LNCAP (cell line): Measurements from ENCODE around the gene INTU.

Source experiments
- TF ChIP-seq, protein P1 (sequence below): fragments of 450-650 bp; IDR thresholded peaks from 2 replicates; pipeline ENCODE4 v1.5.1; 2017; ENCODE audit warnings: mild to moderate bottlenecking

INTU gene

DNA sequence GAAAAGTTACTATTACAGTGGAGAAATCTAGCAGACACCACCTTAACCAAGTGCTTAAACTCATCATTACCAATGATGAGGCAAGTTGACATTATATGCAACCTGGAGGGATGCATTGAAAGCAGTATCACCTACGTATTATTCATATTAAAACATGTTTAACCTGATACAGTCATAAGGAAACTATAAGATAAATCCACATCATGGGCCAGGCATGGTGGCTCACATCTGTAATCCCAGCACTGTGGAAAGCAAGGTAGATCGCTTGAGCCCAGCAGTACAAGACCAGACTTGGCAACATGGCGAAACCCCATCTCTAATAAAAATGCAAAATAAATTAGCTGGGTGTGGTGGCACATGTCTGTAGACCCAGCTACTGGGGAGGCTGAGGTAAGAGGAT lies 22.3 kb upstream of the INTU start:
- TF ChIP-seq, protein P1, sequence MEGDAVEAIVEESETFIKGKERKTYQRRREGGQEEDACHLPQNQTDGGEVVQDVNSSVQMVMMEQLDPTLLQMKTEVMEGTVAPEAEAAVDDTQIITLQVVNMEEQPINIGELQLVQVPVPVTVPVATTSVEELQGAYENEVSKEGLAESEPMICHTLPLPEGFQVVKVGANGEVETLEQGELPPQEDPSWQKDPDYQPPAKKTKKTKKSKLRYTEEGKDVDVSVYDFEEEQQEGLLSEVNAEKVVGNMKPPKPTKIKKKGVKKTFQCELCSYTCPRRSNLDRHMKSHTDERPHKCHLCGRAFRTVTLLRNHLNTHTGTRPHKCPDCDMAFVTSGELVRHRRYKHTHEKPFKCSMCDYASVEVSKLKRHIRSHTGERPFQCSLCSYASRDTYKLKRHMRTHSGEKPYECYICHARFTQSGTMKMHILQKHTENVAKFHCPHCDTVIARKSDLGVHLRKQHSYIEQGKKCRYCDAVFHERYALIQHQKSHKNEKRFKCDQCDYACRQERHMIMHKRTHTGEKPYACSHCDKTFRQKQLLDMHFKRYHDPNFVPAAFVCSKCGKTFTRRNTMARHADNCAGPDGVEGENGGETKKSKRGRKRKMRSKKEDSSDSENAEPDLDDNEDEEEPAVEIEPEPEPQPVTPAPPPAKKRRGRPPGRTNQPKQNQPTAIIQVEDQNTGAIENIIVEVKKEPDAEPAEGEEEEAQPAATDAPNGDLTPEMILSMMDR: no peak

DNA sequence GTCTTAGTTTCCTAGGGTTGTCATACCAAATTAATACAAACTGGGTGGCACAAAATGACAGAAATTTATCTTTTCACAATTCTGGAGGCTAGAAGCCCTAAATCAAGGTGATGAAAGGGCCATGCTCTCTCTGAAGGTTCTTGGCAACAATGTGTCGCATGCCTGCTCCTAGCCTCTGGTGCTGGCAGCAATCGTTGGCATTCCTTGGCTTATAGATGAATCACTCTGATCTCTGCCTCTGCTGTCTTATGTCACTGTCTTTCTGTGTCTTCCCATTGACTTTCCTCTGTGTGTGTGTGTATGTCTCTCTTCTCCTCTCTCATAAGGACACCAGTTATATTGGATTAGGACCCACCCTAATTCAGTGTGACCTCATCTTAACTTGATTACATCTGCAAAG lies 15.9 kb upstream of the INTU start:
- TF ChIP-seq, protein P1: no peak

DNA sequence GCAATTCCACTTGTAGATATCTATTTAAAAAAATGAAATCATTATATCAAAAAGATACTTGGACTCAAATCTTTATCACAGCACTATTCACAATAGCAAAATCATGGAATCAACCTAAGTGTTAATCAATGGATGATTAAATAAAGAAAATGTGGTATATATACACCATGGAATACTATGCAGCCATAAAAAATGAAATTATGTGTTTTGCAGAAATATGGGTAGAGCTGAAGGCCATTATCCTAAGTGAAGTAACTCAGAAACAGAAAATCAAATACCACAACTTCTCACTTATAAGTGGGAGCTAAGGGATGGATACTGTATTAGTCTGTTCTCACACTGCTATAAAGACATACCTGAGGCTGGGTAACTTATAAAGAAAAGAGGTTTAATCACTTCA lies 14.3 kb upstream of the INTU start:
- TF ChIP-seq, protein P1: no peak

DNA sequence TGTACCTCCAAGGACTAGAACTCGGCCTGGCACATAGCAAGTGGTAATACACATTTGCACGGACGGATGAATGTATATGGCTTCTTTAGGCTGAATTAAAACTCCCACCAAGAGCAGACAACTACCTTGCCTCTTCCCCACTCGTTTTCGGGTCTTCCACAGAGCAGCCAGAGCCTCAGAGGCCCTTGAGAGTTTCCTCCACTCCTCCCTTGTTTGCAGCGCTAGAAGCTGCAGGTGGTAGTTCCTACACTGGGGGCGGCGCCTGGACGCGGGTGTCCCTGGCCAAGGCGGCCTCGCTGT lies 10.2 kb upstream of the INTU start:
- TF ChIP-seq, protein P1: no peak

DNA sequence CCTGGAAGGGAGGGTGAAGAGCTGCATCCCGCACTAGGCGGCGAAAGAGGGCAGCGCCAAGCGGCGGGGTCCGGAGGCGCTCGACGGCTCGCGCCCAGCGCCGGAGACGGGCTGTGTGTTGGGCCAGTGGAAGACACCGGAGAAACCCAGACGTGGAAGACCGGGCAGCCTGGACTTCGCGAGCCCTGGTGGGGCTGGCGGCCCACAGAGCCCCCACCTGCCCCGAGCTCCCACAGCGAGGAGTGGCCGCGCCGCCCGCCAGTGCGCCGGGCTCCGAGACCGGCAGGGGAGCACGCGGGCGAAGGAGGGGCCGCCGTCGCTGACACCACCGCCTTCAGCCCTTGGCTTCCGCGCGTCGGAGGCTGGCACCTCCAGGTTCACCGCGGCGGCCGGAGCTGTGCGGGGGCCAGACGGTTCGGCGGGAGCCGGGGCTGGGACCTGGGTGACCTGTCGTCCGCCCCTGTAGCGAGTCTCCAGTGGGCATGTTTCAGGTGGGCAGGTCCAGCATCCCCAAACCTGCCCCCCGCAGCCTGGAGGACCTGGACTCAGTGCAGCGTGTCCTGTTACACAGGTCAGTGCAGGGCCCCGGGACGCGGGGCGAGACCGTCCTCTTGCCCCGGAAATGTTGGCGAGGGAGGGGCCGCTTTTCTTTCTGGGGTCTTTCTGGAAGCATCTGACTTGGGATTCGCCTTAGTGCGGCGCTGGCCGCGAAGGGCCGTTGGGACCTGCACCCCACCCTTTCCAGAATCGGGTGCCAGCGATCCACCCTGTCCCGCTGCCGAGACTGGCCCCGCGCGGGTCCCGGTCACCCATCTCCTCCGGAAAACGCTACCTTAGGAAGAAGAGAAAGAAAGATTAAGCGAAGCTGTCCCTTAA lies 9.6 kb upstream of the INTU start:
- TF ChIP-seq, protein P1: no peak

DNA sequence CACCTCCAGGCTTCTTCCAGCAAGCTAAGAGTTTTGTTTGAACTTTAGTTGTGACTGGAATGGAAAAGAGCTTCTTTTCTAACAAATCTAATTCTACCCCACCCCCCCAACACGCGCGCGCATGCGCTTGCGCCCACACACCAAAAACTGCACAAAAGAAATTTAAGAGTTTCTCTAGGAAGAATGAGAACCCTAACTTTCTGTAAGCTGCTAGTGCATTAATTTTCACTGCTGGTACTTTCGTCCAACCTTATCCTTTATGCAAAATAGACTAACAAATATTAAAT lies 9.0 kb upstream of the INTU start:
- TF ChIP-seq, protein P1: no peak

DNA sequence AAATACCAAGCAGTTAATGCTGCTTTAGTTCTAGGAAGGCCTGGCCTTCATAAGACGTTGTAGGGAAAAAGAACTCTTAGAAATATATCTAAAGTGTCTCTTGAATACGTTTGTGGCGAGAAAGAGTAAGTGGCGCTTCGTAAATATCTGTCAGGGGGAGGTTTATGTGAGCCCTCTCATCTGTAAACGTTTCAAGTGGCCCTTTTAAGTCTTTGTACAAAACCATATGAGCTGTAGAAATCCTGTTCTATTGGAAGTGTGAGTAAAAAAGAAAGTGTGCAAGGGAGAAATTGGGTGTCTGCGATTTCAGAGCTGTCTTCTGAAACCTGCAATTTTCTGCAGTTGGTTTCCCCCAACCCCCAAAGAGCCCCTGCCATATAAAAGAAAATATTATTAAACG lies 8.6 kb upstream of the INTU start:
- TF ChIP-seq, protein P1: no peak

DNA sequence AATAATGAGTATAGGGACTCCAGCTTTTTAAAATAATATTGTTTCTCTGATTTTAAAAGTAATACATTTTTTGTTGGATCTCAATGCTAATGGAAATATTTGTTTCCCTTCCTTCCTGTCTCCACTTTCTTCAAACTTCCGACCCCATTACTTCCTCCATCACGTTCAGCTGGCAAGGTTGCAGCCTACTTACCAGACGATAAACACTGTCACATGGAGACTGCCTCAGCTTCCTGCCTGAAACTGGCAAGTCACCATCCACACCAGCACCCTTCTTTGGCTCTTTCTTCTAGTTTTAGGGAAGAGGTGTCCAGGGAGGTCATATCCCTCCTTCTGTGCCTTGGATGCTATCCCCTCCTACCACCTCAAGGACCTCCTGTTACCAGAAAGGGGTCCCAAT lies 3.4 kb upstream of the INTU start:
- TF ChIP-seq, protein P1: no peak
